IMR-90 (cell line): ENCODE data around the gene MYL11.

Experiments
- CHD1 ChIP-seq: IDR thresholded peaks from 2 replicates; pipeline ENCODE4 v1.6.1; 2012; ENCODE audit warnings: low read depth, low read length, improper control_type of control experiment
- MAFK ChIP-seq: IDR thresholded peaks from 2 replicates; pipeline ENCODE4 v1.6.1; 2012; ENCODE audit warnings: low read depth, low read length, improper control_type of control experiment
- MAZ ChIP-seq: IDR thresholded peaks from 2 replicates; pipeline ENCODE4 v1.6.1; 2012; ENCODE audit warnings: low read depth, mild to moderate bottlenecking, low read length, improper control_type of control experiment, moderate library complexity, borderline replicate concordance
- MXI1 ChIP-seq: IDR thresholded peaks from 2 replicates; pipeline ENCODE4 v1.6.1; 2012; ENCODE audit warnings: low read depth, mild to moderate bottlenecking, low read length, moderate library complexity, borderline replicate concordance
- POLR2A ChIP-seq: IDR thresholded peaks from 2 replicates; pipeline ENCODE4 v1.6.1; 2012; ENCODE audit warnings: mild to moderate bottlenecking, low read depth, low read length
- RAD21 ChIP-seq: IDR thresholded peaks from 2 replicates; pipeline ENCODE4 v1.6.1; 2012; ENCODE audit warnings: low read length, improper control_type of control experiment
- RCOR1 ChIP-seq: IDR thresholded peaks from 2 replicates; pipeline ENCODE4 v1.6.1; 2012; ENCODE audit warnings: mild to moderate bottlenecking, low read length, improper control_type of control experiment; ENCODE audit not compliant: insufficient replicate concordance
- RFX5 ChIP-seq: IDR thresholded peaks from 2 replicates; pipeline ENCODE4 v1.8.0; 2012; ENCODE audit warnings: low read depth, mild to moderate bottlenecking, low read length, moderate library complexity
- SMC3 ChIP-seq: fragments of 150-350 bp; IDR thresholded peaks from 2 replicates; pipeline ENCODE4 v1.6.1; 2016; ENCODE audit warnings: low read depth, mild to moderate bottlenecking, antibody characterized with exemption, low read length, moderate library complexity
- TF ChIP-seq, protein P1 (sequence below): conservative IDR thresholded peaks from 2 replicates; pipeline ENCODE4 v1.5.1; 2012; ENCODE audit warnings: mild to moderate bottlenecking, low read depth, low read length, improper control_type of control experiment
- TF ChIP-seq, protein P2 (sequence below): fragments of 150-350 bp; IDR thresholded peaks from 2 replicates; pipeline ENCODE4 v1.6.1; 2017; ENCODE audit warnings: mild to moderate bottlenecking, antibody characterized with exemption, low read length, low read depth
- TF ChIP-seq, protein P3 (sequence below): fragments of 150-350 bp; IDR thresholded peaks from 2 replicates; pipeline ENCODE4 v1.6.1; 2016; ENCODE audit warnings: low read depth, mild to moderate bottlenecking, low read length, moderate library complexity, borderline replicate concordance

DNA sequence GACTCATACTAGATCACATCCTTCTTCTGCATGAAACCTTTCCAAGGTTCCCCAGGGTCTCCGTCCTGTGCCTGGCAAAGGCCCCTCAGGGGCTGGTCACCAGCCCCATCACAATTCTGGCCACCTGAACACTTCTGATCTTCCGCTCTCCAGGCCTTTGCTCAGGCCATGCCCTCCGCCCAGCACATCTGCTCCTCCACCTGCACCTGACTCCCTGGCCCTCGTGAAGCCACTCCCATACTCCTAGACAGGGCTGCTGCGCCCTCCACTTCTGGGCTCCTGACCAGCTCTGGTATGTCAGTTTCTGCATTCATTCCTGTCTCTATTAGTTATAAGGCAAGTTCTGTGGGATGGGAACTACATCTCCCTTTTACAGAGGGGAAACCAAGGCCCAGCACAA is 1.9 kb upstream of the MYL11 start:
- TF ChIP-seq, protein P1, sequence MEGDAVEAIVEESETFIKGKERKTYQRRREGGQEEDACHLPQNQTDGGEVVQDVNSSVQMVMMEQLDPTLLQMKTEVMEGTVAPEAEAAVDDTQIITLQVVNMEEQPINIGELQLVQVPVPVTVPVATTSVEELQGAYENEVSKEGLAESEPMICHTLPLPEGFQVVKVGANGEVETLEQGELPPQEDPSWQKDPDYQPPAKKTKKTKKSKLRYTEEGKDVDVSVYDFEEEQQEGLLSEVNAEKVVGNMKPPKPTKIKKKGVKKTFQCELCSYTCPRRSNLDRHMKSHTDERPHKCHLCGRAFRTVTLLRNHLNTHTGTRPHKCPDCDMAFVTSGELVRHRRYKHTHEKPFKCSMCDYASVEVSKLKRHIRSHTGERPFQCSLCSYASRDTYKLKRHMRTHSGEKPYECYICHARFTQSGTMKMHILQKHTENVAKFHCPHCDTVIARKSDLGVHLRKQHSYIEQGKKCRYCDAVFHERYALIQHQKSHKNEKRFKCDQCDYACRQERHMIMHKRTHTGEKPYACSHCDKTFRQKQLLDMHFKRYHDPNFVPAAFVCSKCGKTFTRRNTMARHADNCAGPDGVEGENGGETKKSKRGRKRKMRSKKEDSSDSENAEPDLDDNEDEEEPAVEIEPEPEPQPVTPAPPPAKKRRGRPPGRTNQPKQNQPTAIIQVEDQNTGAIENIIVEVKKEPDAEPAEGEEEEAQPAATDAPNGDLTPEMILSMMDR: no peak
- no peak for TF ChIP-seq POLR2A
- TF ChIP-seq, protein P2, sequence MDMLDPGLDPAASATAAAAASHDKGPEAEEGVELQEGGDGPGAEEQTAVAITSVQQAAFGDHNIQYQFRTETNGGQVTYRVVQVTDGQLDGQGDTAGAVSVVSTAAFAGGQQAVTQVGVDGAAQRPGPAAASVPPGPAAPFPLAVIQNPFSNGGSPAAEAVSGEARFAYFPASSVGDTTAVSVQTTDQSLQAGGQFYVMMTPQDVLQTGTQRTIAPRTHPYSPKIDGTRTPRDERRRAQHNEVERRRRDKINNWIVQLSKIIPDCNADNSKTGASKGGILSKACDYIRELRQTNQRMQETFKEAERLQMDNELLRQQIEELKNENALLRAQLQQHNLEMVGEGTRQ: no peak
- no peak for TF ChIP-seq RFX5
- no peak for TF ChIP-seq MXI1
- no peak for TF ChIP-seq MAFK
- TF ChIP-seq, protein P3, sequence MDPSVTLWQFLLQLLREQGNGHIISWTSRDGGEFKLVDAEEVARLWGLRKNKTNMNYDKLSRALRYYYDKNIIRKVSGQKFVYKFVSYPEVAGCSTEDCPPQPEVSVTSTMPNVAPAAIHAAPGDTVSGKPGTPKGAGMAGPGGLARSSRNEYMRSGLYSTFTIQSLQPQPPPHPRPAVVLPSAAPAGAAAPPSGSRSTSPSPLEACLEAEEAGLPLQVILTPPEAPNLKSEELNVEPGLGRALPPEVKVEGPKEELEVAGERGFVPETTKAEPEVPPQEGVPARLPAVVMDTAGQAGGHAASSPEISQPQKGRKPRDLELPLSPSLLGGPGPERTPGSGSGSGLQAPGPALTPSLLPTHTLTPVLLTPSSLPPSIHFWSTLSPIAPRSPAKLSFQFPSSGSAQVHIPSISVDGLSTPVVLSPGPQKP: no peak
- TF ChIP-seq MAZ: no peak
- TF ChIP-seq RCOR1: no peak
- TF ChIP-seq SMC3: no peak
- no peak for TF ChIP-seq RAD21
- no peak for TF ChIP-seq CHD1
